ENCODE results near the gene CCNY. TPM values are rescaled to one million over a fixed set of nuclear protein-coding genes. Genes with fewer than 3 reads are reported as not detected.
"Not testable (repeated sequence)": the region's sequence is repeated elsewhere in the genome, so short reads cannot be mapped to it uniquely, and the experiment has no call there.

Gene CCNY
- total RNA-seq, 2 experiments from 2014 or later: 37.0 to 55.8 TPM

DNA sequence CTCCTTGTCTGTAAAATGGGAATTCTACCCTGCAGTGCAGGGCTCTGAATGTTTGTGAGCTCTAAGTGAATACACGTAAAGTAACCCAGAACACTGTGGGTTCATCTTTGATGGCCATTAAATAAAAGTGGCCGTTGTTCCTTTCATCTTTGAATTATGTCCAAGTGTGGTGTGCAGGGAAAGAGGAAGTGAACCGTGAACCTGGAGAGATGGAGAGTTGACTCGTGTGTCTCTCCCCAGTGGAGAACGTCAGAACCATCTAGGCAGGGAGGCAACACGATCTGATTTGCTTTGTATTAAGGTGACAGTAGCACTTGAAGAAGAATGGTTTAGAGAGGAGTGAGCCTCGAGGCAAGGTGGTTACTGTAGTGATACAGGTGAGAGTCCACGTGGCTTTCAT is 175.3 kb downstream of the CCNY start:
- TF ChIP-seq EZH2phosphoT487 (IDR thresholded peaks at IDR 0.05; ENCODE audit: borderline replicate concordance, low read depth, low read length): no peak
- TF ChIP-seq, protein P1, sequence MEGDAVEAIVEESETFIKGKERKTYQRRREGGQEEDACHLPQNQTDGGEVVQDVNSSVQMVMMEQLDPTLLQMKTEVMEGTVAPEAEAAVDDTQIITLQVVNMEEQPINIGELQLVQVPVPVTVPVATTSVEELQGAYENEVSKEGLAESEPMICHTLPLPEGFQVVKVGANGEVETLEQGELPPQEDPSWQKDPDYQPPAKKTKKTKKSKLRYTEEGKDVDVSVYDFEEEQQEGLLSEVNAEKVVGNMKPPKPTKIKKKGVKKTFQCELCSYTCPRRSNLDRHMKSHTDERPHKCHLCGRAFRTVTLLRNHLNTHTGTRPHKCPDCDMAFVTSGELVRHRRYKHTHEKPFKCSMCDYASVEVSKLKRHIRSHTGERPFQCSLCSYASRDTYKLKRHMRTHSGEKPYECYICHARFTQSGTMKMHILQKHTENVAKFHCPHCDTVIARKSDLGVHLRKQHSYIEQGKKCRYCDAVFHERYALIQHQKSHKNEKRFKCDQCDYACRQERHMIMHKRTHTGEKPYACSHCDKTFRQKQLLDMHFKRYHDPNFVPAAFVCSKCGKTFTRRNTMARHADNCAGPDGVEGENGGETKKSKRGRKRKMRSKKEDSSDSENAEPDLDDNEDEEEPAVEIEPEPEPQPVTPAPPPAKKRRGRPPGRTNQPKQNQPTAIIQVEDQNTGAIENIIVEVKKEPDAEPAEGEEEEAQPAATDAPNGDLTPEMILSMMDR (conservative IDR thresholded peaks at IDR 0.05; ENCODE audit: low read length): no peak
- H3K4me1 ChIP-seq (ENCODE audit: insufficient read depth, low read length, poor library complexity, severe bottlenecking): peaks cover 50% of the 10 kb centered on the region
- intact Hi-C loops (cut with micrococcal nuclease; ENCODE audit: unreplicated experiment): no loop called here
- H3K4me2 ChIP-seq (ENCODE audit: low read length): no peak overlapping the region
- no peak overlapping the region for H2AFZ ChIP-seq (ENCODE audit: low read length)
- CTCF ChIA-PET (ENCODE audit: unreplicated experiment): no interaction called here
- DNase-seq (ENCODE audit: low spot score): no peak
- H3K79me2 ChIP-seq (ENCODE audit: insufficient read depth, low read depth, low read length): 0 out of 2 replicates have a peak, but pooled peaks cover 3% of the 10 kb centered on the region
- no peak overlapping the region for H3K4me3 ChIP-seq (ENCODE audit: low read depth, low read length, poor library complexity, severe bottlenecking)
- peaks cover 8% of the 10 kb centered on the region; the same call in 1 of the 2 replicates for H4K20me1 ChIP-seq (ENCODE audit: insufficient read depth, low read length)
- no peaks in the 10 kb centered on the region for H3K9me3 ChIP-seq (ENCODE audit: low read length)
- no peak overlapping the region for H3K27ac ChIP-seq (ENCODE audit: low read depth, low read length, poor library complexity, severe bottlenecking)
- POLR2A ChIA-PET: interaction anchor here (0.9 to 1.0 kb wide), 2 partner anchors 13 to 32 kb away, joined by 3 read pairs; no protein-coding TSS in a partner anchor
- H3K36me3 ChIP-seq (ENCODE audit: insufficient read depth, low read length): no peaks in the 10 kb centered on the region
- BruUV-seq (replicated peaks): no TSS peak
- H3K9me2 ChIP-seq (ENCODE audit: insufficient read depth, low read length): no peaks in the 10 kb centered on the region

DNA sequence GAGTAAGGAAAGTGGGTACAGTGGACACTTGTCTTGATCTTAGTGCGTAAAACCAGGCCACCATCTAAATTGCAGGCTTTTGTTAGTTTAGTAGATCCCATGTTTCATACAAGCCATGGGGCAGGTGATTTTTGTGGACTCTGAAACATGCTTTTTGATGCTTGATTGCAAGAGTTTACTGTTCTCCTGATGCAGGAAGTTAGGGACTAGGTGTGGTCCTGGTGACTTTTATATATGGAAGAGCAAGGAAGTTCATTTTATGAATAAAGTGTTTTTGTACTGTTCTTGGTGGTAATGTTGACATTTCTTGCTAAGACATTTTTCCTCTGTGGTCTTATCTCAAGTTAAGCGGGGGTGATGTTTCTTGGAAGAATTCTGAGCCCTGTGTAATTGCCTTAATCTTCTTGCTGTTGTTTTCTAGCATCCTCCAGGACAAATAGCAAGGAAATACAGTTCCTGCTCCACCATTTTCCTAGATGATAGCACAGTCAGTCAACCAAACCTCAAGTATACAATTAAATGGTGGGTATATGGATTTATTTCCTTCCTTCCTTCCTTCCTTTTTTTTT is 179.9 kb downstream of the CCNY start:
- H3K4me2 ChIP-seq (ENCODE audit: low read length): no peak overlapping the region
- H3K36me3 ChIP-seq (ENCODE audit: insufficient read depth, low read length): no peaks in the 10 kb centered on the region
- H2AFZ ChIP-seq (ENCODE audit: low read length): no peak overlapping the region
- H3K27ac ChIP-seq (ENCODE audit: low read depth, low read length, poor library complexity, severe bottlenecking): no peak overlapping the region
- intact Hi-C loops (cut with micrococcal nuclease; ENCODE audit: unreplicated experiment): no loop called here
- H3K4me1 ChIP-seq (ENCODE audit: insufficient read depth, low read length, poor library complexity, severe bottlenecking): peaks cover 21% of the 10 kb centered on the region
- DNase-seq (ENCODE audit: low spot score): no peak
- H3K79me2 ChIP-seq (ENCODE audit: insufficient read depth, low read depth, low read length): no peaks in the 10 kb centered on the region
- TF ChIP-seq, protein P1 (conservative IDR thresholded peaks at IDR 0.05; ENCODE audit: low read length): no peak
- no peak for TF ChIP-seq EZH2phosphoT487 (IDR thresholded peaks at IDR 0.05; ENCODE audit: borderline replicate concordance, low read depth, low read length)
- H3K9me2 ChIP-seq (ENCODE audit: insufficient read depth, low read length): no peaks in the 10 kb centered on the region
- POLR2A ChIA-PET: no interaction called here
- CTCF ChIA-PET (ENCODE audit: unreplicated experiment): no interaction called here
- no TSS peak for BruUV-seq (replicated peaks)
- peaks cover 8% of the 10 kb centered on the region; the same call in 1 of the 2 replicates for H4K20me1 ChIP-seq (ENCODE audit: insufficient read depth, low read length)
- H3K9me3 ChIP-seq (ENCODE audit: low read length): no peaks in the 10 kb centered on the region
- H3K4me3 ChIP-seq (ENCODE audit: low read depth, low read length, poor library complexity, severe bottlenecking): no peak overlapping the region

DNA sequence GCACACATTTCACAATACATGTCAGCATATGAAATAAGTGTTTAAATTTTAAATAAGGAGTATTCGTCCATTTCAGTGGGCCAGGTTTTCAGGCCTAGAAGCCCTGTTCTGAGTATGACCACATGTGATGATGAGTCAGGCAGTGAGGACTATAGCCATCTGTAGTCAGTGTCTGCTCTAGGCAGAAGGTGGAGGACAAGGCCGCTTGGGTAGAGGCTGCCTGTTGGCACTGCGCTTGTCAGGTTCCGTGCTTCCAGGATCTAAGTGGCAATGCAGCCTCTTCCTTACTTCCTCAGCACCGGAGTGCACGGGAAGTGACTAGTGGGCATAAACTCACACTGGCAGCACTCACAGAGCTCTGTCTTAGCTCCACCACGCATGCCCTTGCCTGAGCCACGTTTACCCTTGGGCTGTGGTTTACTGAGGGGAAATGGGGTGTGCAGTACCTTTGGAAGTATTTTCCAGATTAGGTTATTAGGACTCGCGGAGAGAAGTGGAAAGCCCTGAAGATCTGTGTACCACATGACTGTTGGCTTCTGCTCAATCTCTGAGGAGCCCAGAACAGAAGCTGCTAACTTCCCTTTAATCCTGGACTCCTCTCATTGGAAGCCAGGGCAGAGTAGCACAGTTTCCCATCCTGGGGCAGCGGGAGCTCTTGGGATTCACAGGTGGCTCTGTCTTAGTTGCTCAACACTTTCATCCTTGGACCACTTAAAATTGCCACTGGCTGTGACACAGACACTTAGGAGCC is 181.3 kb downstream of the CCNY start:
- H3K4me1 ChIP-seq (ENCODE audit: insufficient read depth, low read length, poor library complexity, severe bottlenecking): peaks cover 15% of the 10 kb centered on the region
- H3K9me3 ChIP-seq (ENCODE audit: low read length): no peaks in the 10 kb centered on the region
- peaks cover 8% of the 10 kb centered on the region; the same call in 1 of the 2 replicates for H4K20me1 ChIP-seq (ENCODE audit: insufficient read depth, low read length)
- intact Hi-C loops (cut with micrococcal nuclease; ENCODE audit: unreplicated experiment): no loop called here
- H3K9me2 ChIP-seq (ENCODE audit: insufficient read depth, low read length): no peaks in the 10 kb centered on the region
- POLR2A ChIA-PET: no interaction called here
- no TSS peak for BruUV-seq (replicated peaks)
- CTCF ChIA-PET (ENCODE audit: unreplicated experiment): no interaction called here
- H3K27ac ChIP-seq (ENCODE audit: low read depth, low read length, poor library complexity, severe bottlenecking): no peak overlapping the region
- H3K79me2 ChIP-seq (ENCODE audit: insufficient read depth, low read depth, low read length): no peaks in the 10 kb centered on the region
- H3K36me3 ChIP-seq (ENCODE audit: insufficient read depth, low read length): no peaks in the 10 kb centered on the region
- no peak for DNase-seq (ENCODE audit: low spot score)
- no peak overlapping the region for H3K4me3 ChIP-seq (ENCODE audit: low read depth, low read length, poor library complexity, severe bottlenecking)
- TF ChIP-seq, protein P1 (conservative IDR thresholded peaks at IDR 0.05; ENCODE audit: low read length): no peak
- TF ChIP-seq EZH2phosphoT487 (IDR thresholded peaks at IDR 0.05; ENCODE audit: borderline replicate concordance, low read depth, low read length): no peak
- no peak overlapping the region for H2AFZ ChIP-seq (ENCODE audit: low read length)
- no peak overlapping the region for H3K4me2 ChIP-seq (ENCODE audit: low read length)

DNA sequence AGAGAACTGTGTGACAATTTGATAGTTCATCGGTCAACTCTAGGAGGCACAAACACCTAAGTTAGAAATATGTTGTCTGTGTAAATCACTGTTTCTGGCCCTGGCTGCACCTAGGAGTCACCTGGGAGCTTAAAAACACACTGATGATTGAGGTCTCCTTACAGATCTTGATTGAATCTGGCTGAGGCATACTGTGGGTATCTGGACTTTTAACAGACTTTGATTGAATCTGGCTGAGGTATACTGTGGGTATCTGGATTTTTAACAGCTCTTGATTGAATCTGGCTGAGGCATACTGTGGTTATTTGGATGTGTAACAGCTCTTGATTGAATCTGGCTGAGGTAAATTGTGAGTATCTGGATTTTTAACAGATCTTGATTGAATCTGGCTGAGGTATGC is 181.9 kb downstream of the CCNY start:
- intact Hi-C loops (cut with micrococcal nuclease; ENCODE audit: unreplicated experiment); H4K20me1 ChIP-seq (ENCODE audit: insufficient read depth, low read length); BruUV-seq (replicated peaks); CTCF ChIA-PET (ENCODE audit: unreplicated experiment); H3K79me2 ChIP-seq (ENCODE audit: insufficient read depth, low read depth, low read length); H3K9me2 ChIP-seq (ENCODE audit: insufficient read depth, low read length); H3K4me3 ChIP-seq (ENCODE audit: low read depth, low read length, poor library complexity, severe bottlenecking); H3K4me2 ChIP-seq (ENCODE audit: low read length); H3K9me3 ChIP-seq (ENCODE audit: low read length); H3K27ac ChIP-seq (ENCODE audit: low read depth, low read length, poor library complexity, severe bottlenecking); H3K36me3 ChIP-seq (ENCODE audit: insufficient read depth, low read length); H2AFZ ChIP-seq (ENCODE audit: low read length); DNase-seq (ENCODE audit: low spot score): not testable (repeated sequence)
- H3K4me1 ChIP-seq (ENCODE audit: insufficient read depth, low read length, poor library complexity, severe bottlenecking): peaks cover 20% of the 10 kb centered on the region
- POLR2A ChIA-PET: interaction anchor here (1.1 kb wide), 1 partner anchor 21 kb away, joined by 4 read pairs; no protein-coding TSS in a partner anchor

Data from OCI-LY7 (cell line).